HCT116 (cell line): Measurements from ENCODE around the gene ACTRT2. TPM values are rescaled to one million over a fixed set of nuclear protein-coding genes. Genes with fewer than 3 reads are reported as not detected.

Experiments
- ATAC-seq: fragments of 200-7000 bp; cut with Tn5 transposase; 2 replicates; pipeline ENCODE4 v1.9.1; 2020; ENCODE audit warnings: mild to moderate bottlenecking, moderate library complexity
- BruUV-seq: library from RNA; stranded (reverse); fragments of 400-500 nt; replicated peaks from 2 replicates; lab custom pipeline; 2021; lab: Mats Ljungman, UMichigan
- CTCF ChIA-PET: fragments of 300-600 bp; sonication (Branson Sonifier 250); formaldehyde crosslinking; loops from one replicate; lab custom pipeline; 2021; ENCODE audit warnings: antibody characterized with exemption; lab: Charles Lee
- POLR2A ChIA-PET: fragments of 300-600, 350-600 bp; sonication (Branson Sonifier 250); formaldehyde crosslinking; loops from one replicate; lab custom pipeline; 2021; ENCODE audit warnings: antibody characterized with exemption; lab: Charles Lee
- RAD21 ChIA-PET, 2 experiments: fragments of 300-600 bp; sonication (Branson Sonifier 250); formaldehyde crosslinking; loops; one replicate each; lab custom pipeline; 2023; ENCODE audit warnings: low total read pairs in 2 of 2; ENCODE audit not compliant: uncharacterized antibody in 2 of 2, unreplicated experiment in 2 of 2, low non-redundant PET in 1 of 2; lab: Charles Lee
- DNase-seq: peaks from one replicate; pipeline ENCODE4 v3.0.0-alpha.2; 2010; ENCODE audit warnings: low read depth, low spot score
- H2AFZ ChIP-seq: fragments of 200-600 bp; shearing (Covaris generic), sonication (generic); 2 replicates; pipeline ENCODE4 v1.6.1; 2017; ENCODE audit warnings: low read depth, mixed run types, mixed read lengths, antibody characterized with exemption, low read length; ENCODE audit not compliant: poor library complexity, severe bottlenecking
- H3K27ac ChIP-seq: 2 replicates; pipeline ENCODE4 v1.5.1; 2012; ENCODE audit warnings: low read depth, low read length
- H3K27me3 ChIP-seq: fragments of 200-600 bp; sonication (generic); 2 replicates; pipeline ENCODE4 v1.6.1; 2016; ENCODE audit warnings: mixed run types, low read length, mixed read lengths; ENCODE audit not compliant: insufficient read depth
- H3K36me3 ChIP-seq, 2 experiments: fragments of 200-500 bp in 1 of 2; fragments of 200-600 bp in 1 of 2; sonication (Bioruptor generic) in 1 of 2; sonication (generic) in 1 of 2; 2 replicates each; pipeline versions ENCODE4 v1.5.1 to v1.6.1; 2014 to 2016; ENCODE audit warnings: low read length in 2 of 2, inconsistent platforms in 1 of 2, mixed read lengths in 1 of 2, mixed run types in 1 of 2; ENCODE audit not compliant: insufficient read depth in 2 of 2, control insufficient read depth in 1 of 2
- H3K4me1 ChIP-seq, 2 experiments: fragments of 200-600 bp in 1 of 2; sonication (generic) in 1 of 2; 2 replicates each; pipeline versions ENCODE4 v1.5.1 to v1.6.1; 2012 to 2017; ENCODE audit warnings: low read length in 2 of 2, inconsistent platforms in 1 of 2, mild to moderate bottlenecking in 1 of 2, mixed read lengths in 1 of 2, mixed run types in 1 of 2, moderate library complexity in 1 of 2; ENCODE audit not compliant: insufficient read depth in 2 of 2, control insufficient read depth in 1 of 2
- H3K4me2 ChIP-seq: fragments of 200-600 bp; sonication (generic); 2 replicates; pipeline ENCODE4 v1.6.1; 2017; ENCODE audit warnings: mixed run types, low read length, mixed read lengths
- H3K4me3 ChIP-seq, 2 experiments: fragments of 200-600 bp in 1 of 2; sonication (generic) in 1 of 2; replicated peaks in 1 of 2; 2 replicates each; pipeline ENCODE4 v1.5.1; 2011 to 2016; ENCODE audit warnings: low read length in 2 of 2, control low read depth in 1 of 2, low read depth in 1 of 2, mild to moderate bottlenecking in 1 of 2, mixed read lengths in 1 of 2, mixed run types in 1 of 2
- H3K79me2 ChIP-seq: fragments of 200-600 bp; sonication (generic); 2 replicates; pipeline ENCODE4 v1.6.1; 2017; ENCODE audit warnings: mild to moderate bottlenecking, mixed run types, low read length, moderate library complexity, mixed read lengths; ENCODE audit not compliant: insufficient read depth
- H3K9ac ChIP-seq: fragments of 200-600 bp; sonication (generic); 2 replicates; pipeline ENCODE4 v1.6.1; 2016; ENCODE audit warnings: low read length, mixed read lengths
- H3K9me2 ChIP-seq: fragments of 200-600 bp; sonication (generic), shearing (Covaris generic); 2 replicates; pipeline ENCODE4 v1.6.1; 2017; ENCODE audit warnings: mixed run types, mild to moderate bottlenecking, moderate library complexity; ENCODE audit not compliant: insufficient read depth
- H3K9me3 ChIP-seq, 2 experiments: fragments of 200-500 bp in 1 of 2; fragments of 200-600 bp in 1 of 2; sonication (Bioruptor generic) in 1 of 2; sonication (generic) in 1 of 2; 2 replicates each; pipeline ENCODE4 v1.6.1; 2014 to 2017; ENCODE audit warnings: low read length in 2 of 2, mixed read lengths in 2 of 2, inconsistent platforms in 1 of 2, low read depth in 1 of 2, mild to moderate bottlenecking in 1 of 2, mixed run types in 1 of 2, moderate library complexity in 1 of 2; ENCODE audit not compliant: control insufficient read depth in 1 of 2, insufficient read depth in 1 of 2
- H4K20me1 ChIP-seq: fragments of 200-600 bp; sonication (generic), shearing (Covaris generic); 2 replicates; pipeline ENCODE4 v1.6.1; 2017; ENCODE audit warnings: mixed run types, mild to moderate bottlenecking, moderate library complexity; ENCODE audit not compliant: insufficient read depth
- ATF3 ChIP-seq: IDR thresholded peaks from 2 replicates; pipeline ENCODE4 v1.6.1; 2012
- EGR1 ChIP-seq: IDR thresholded peaks from 2 replicates; pipeline ENCODE4 v1.6.1; 2012; ENCODE audit warnings: low read depth
- ELF1 ChIP-seq: IDR thresholded peaks from 2 replicates; pipeline ENCODE4 v1.6.1; 2012; ENCODE audit warnings: low read depth, borderline replicate concordance
- JUND ChIP-seq: IDR thresholded peaks from 2 replicates; pipeline ENCODE4 v1.6.1; 2012
- POLR2A ChIP-seq: IDR thresholded peaks from 2 replicates; pipeline ENCODE4 v1.7.0; 2011; ENCODE audit warnings: borderline replicate concordance; ENCODE audit not compliant: insufficient read depth, insufficient read length; ENCODE audit errors: extremely low read depth
- RAD21 ChIP-seq: IDR thresholded peaks from 2 replicates; pipeline ENCODE4 v1.6.1; 2012; ENCODE audit warnings: low read depth, mild to moderate bottlenecking
- SIN3A ChIP-seq: IDR thresholded peaks from 2 replicates; pipeline ENCODE4 v1.6.1; 2012; ENCODE audit warnings: low read depth
- SP1 ChIP-seq: IDR thresholded peaks from 2 replicates; pipeline ENCODE4 v1.6.1; 2012; ENCODE audit warnings: low read depth
- SRF ChIP-seq: IDR thresholded peaks from 2 replicates; pipeline ENCODE4 v1.6.1; 2012; ENCODE audit warnings: low read depth
- intact Hi-C: fragments of 100-400 bp; cut with micrococcal nuclease; formaldehyde crosslinking; loops from 2 replicates; pipeline ENCODE4 v1.10.0; 2022
- total RNA-seq: library from RNA; stranded (reverse); gene quantifications from one replicate; pipeline ENCODE4 v1.2.1, GENCODE V29; 2021; ENCODE audit not compliant: unreplicated experiment
- TF ChIP-seq, protein P1 (sequence below): IDR thresholded peaks from 2 replicates; pipeline ENCODE4 v1.6.1; 2012; ENCODE audit warnings: low read depth
- TF ChIP-seq, protein P2 (sequence below), 3 experiments: fragments of 200-600 bp in 1 of 3; sonication (generic) in 1 of 3; IDR thresholded peaks in 2 of 3; conservative IDR thresholded peaks in 1 of 3; 2 replicates each; pipeline ENCODE4 v1.5.1; 2012 to 2017; ENCODE audit warnings: low read depth in 2 of 3, low read length in 2 of 3, antibody characterized with exemption in 1 of 3, borderline replicate concordance in 1 of 3, control low read depth in 1 of 3, mild to moderate bottlenecking in 1 of 3, mixed read lengths in 1 of 3, mixed run types in 1 of 3, moderate library complexity in 1 of 3; ENCODE audit not compliant: insufficient read depth in 1 of 3
- TF ChIP-seq, protein P3 (sequence below): IDR thresholded peaks from 2 replicates; pipeline ENCODE4 v1.6.1; 2012

ACTRT2 gene
- total RNA-seq, 1 experiment from 2014 or later: not detected

DNA sequence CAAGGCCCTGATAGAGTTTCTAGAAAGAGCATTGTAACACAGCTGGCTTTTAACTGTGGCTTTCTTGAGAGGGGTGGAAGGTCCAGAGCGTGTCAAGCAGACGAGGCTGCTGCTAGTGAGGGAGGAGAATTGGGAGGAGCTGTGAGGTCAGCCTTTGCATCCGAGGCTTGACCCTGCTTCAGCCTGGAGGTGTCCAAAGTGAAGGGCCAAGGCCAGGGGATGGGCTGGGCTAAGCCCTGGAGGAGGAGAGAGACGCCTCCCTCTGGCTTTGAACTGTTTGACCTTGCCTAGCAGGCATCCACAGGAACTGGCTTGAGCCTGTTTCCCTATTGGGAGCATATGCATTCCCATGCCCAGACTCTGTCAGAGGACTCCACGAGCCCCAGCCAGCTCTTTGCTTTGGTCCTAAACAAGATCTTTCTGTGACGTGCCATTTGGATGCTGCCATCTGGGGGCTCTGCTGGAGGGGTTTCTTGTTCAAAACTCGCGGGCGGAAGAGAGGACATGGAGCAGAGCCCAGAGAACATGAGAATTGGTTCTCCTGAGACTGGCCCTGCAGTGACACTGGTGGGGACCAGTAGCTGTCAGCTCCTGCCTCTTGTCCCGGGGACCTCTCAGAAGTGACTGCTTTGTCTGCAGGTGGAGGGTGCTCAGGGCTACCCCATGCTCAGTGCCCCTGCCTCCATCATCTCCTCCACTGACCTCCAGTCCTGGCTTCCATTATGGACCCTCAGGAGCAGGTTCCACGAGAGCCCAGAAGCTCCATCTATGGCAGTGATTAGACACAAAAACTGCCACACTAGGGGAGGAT, 5.5 kb downstream of the ACTRT2 start:
- Histone ChIP-seq H3K9me3 (no peaks in the 10 kb centered on the region), H3K27ac (no peak overlapping the region), H3K9me2 (no peaks in the 10 kb centered on the region), H3K4me3 (no peak overlapping the region), H3K4me1 (no peaks in the 10 kb centered on the region), H3K79me2 (no peaks in the 10 kb centered on the region), H2AFZ (no peak overlapping the region), H3K36me3 (no peaks in the 10 kb centered on the region), H3K27me3 (peaks cover 4% of the 10 kb centered on the region; the same call in 1 of the 2 replicates), H3K4me2 (no peak overlapping the region), H4K20me1 (no peaks in the 10 kb centered on the region), H3K9ac (no peak overlapping the region)
- DNase-seq (no peak), ATAC-seq (no peak)
- ChIA-PET CTCF (no interaction called here), POLR2A (no interaction called here), RAD21 (no interaction called here)
- no TSS peak for BruUV-seq
- no peak for TF ChIP-seq ATF3
- no peak for TF ChIP-seq SRF
- TF ChIP-seq POLR2A: no peak
- TF ChIP-seq ELF1: no peak
- TF ChIP-seq, protein P1, sequence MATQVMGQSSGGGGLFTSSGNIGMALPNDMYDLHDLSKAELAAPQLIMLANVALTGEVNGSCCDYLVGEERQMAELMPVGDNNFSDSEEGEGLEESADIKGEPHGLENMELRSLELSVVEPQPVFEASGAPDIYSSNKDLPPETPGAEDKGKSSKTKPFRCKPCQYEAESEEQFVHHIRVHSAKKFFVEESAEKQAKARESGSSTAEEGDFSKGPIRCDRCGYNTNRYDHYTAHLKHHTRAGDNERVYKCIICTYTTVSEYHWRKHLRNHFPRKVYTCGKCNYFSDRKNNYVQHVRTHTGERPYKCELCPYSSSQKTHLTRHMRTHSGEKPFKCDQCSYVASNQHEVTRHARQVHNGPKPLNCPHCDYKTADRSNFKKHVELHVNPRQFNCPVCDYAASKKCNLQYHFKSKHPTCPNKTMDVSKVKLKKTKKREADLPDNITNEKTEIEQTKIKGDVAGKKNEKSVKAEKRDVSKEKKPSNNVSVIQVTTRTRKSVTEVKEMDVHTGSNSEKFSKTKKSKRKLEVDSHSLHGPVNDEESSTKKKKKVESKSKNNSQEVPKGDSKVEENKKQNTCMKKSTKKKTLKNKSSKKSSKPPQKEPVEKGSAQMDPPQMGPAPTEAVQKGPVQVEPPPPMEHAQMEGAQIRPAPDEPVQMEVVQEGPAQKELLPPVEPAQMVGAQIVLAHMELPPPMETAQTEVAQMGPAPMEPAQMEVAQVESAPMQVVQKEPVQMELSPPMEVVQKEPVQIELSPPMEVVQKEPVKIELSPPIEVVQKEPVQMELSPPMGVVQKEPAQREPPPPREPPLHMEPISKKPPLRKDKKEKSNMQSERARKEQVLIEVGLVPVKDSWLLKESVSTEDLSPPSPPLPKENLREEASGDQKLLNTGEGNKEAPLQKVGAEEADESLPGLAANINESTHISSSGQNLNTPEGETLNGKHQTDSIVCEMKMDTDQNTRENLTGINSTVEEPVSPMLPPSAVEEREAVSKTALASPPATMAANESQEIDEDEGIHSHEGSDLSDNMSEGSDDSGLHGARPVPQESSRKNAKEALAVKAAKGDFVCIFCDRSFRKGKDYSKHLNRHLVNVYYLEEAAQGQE: no peak
- no peak for TF ChIP-seq SIN3A
- TF ChIP-seq RAD21: no peak
- TF ChIP-seq, protein P2, sequence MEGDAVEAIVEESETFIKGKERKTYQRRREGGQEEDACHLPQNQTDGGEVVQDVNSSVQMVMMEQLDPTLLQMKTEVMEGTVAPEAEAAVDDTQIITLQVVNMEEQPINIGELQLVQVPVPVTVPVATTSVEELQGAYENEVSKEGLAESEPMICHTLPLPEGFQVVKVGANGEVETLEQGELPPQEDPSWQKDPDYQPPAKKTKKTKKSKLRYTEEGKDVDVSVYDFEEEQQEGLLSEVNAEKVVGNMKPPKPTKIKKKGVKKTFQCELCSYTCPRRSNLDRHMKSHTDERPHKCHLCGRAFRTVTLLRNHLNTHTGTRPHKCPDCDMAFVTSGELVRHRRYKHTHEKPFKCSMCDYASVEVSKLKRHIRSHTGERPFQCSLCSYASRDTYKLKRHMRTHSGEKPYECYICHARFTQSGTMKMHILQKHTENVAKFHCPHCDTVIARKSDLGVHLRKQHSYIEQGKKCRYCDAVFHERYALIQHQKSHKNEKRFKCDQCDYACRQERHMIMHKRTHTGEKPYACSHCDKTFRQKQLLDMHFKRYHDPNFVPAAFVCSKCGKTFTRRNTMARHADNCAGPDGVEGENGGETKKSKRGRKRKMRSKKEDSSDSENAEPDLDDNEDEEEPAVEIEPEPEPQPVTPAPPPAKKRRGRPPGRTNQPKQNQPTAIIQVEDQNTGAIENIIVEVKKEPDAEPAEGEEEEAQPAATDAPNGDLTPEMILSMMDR (IDR thresholded peaks at IDR 0.05 in 2 of 3, conservative IDR thresholded peaks at IDR 0.05 in 1 of 3; ENCODE audit: borderline replicate concordance in 1 of 3, insufficient read depth in 1 of 3, low read depth in 2 of 3, low read length in 2 of 3): no peak
- no peak for TF ChIP-seq JUND
- TF ChIP-seq SP1: no peak
- TF ChIP-seq EGR1: no peak
- TF ChIP-seq, protein P3, sequence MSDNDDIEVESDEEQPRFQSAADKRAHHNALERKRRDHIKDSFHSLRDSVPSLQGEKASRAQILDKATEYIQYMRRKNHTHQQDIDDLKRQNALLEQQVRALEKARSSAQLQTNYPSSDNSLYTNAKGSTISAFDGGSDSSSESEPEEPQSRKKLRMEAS: no peak
- intact Hi-C loops: no loop called here
